HL-60/S4 treated with phorbol 12-myristate 13-acetate at 8.2 ng/mL for 4 days and 3 days (cell line): Measurements from ENCODE around the gene CLDN22.

Experiments
- in situ Hi-C: fragments of 300-500 bp; cut with MboI; formaldehyde crosslinking; loops from 2 replicates; pipeline ENCODE4 v1.15.0; 2022; ENCODE audit warnings: low sequenced_read_pairs

The CLDN22 gene

GRCh38 chr4:183320211-183321059, at the start of gene CLDN22:
CLDN22 (minus strand) TSS chr4:183320276; CDS start chr4:183320218, 58 bp downstream.
- in situ Hi-C loops, result no loop called here

DNA sequence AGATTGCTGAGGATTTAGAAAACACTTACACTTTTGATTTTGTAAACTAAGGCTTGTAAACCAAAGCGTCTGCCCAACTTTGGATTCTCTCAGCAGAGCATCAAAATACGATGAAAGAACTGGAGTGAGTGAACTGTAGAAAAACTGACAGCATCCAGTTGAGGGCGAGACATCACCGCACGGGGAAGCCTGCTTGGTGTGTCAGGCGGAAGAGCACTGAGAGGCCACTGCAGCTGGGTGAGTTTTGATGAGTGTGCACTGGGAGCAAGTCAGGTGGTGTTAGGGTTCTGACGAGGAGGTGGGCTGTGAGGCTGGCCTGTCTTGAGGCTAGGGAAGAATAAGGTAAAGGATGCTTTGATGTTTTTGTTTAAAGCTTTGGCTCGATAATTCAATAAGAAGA, 49.0 kb upstream of the CLDN22 start:
- in situ Hi-C loops, result no loop called here

DNA sequence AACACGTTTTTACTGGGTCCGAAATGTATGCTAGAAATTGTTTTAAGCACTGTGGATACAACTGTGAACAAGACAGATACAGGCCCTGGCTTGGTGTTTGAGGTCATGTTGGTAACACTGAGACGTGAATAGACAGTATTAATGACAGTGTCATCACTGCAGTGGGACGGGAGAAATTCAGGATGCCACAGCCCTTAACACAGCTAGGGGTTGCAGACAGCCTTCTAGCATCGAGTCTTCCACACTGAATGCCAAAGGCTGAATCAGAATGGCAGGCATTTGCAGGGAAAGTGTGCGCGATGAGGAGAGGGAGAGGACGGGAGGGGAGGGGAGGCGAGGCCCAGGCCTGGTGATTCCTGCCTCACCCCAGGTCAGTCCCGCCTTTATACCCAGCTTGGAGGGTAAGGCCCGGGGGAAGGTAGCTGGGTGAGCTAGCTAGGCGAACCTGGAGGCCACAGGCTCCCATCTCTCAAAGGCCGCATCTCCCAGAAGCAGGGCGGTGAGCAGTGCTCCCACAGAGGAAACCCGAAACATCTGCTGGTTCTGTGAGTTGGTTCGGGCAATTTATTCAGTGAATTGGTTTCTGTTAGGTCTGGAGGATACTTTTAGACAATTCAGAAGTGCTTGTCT, 46.2 kb upstream of the CLDN22 start:
- in situ Hi-C loops, result no loop called here

DNA sequence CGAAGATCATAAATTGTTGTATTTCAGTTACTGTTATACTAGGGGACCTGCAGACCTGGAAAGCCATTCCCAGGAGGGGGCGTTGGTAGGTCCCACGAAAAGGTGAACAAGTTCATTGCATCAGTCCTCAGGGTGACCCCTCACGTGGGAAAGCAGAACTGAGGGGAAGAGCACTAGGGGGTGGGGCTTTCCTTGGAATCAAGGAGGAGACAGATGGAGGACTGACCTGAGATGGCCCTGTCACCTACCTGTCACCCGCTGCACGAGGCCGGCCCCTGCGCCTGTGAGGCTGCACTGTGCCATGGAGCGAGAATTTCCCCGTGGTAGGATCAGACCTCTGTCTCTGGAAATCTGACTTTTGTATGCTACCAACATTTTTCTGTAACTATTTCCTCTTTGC, 43.9 kb upstream of the CLDN22 start:
- in situ Hi-C loops, result no loop called here

DNA sequence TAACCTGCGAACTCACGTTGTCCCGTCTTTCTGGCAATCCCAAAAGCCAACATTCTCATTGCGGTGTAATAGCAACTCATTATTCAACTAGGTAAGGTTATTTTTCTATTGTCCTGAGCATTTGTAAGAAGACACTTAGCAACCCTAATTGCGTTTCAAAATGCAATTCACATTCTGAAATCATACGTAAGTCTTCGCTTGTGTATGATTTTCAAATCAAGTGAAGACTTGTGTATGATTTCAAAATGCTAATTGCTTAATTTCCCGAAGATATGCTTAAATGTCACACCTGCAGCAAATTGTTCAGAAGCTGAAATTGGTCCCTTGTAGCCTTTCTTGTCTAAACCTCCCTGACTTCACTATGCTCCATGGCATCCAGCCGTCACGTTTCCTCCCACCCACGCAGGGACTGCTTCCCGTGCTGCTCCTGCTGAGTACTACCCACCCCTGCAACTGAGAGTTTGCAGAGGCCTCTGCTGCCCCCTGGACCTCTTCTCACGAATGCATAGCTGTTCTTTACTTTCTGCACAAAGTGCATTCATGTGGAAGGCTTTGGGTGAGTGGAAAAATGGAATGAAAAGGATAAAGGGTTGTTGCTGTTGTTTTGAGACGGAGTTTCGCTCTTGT, 43.0 kb upstream of the CLDN22 start:
- in situ Hi-C loops, result no loop called here

DNA sequence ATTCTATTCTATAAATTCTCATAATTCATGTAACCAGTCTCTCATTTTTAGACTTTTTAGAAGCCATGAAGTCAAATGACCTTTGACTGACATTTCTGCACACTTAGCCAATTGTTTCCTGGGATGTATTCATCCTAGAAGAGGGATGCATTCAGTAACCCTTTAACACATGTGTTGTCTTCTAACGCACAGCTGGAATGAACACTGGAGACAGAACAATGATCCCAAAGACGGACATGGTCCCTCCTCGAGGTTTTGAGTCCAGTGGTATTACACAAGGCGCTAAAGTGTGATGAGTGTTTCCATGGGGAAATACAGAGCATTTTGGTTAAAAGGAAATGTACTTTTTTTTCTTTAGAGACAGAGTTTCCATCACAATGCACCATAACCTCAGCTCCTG, 42.0 kb upstream of the CLDN22 start:
- in situ Hi-C loops, result no loop called here

DNA sequence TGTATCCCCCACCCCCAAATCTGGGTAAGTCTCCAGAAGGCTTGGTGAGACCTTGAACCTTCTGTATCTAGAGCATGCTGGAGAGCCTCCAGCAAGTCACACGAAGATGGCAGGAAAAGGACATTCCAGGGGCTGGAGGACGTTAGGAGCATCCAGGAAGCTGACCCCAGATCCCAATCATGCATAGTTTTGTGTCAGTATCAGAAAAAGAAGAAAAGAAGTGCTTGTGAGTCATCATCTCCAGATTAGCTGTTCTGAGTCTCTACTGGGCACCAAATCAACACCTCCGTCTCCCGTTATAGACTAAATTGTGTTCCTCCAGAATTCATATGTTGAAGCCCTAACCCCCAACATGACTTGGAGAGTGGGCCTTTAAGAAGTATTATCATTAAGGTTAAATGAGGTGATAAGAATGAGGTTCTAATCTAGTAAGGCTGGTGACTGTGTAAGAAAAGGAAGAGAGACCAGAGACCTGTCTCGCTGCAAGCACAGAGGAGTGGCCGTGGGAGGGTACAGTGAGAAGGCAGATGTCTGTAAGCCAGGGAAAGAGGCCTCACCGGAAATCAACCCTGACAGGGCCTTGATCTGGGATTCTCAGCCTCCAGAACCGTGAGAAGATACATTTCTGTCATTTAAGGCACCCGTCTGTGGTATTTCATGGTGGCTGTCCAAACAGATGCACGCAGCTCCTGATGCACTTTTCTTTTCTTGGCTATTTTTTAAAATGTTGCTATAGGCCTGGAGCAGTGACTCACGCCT, 40.3 kb upstream of the CLDN22 start:
- in situ Hi-C loops, result no loop called here

GRCh38 chr4:183358215-183358755, 38.2 kb upstream of the CLDN22 start:
- in situ Hi-C loops, result no loop called here

DNA sequence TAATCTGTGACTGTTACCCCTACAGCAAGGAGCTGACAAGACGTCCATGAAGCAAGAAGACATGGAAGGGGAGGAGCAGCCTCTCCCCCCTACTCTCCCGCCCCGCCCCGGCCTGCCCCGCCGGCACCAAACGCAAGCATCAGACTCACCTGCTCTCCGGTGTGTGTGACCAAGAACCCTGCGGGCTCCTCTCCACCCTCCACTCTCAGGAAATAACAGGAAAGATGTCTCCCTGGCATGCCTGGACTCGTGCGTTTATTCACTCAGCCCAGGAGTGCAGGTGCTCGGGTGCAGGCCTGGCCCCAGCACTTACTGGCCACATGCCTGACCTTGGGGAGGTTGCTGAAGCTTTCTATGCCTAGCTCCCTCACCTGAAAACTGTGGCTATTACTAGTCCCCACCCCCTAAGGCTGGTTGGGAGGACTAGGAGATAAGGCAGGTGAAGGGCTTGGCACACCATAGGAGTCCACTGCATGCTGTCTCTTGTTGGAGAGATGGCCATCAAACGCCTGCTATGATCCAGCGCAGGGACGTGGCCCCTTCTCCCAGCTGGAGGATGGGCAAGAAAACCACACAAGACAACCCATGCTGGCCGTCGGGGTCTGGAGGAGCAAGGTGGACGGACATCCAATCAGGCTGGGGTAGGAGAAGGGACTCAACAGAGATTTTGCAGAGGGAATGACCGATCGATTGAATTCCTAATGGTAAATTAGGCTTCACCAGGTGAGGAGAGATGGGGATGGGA, 37.0 kb upstream of the CLDN22 start:
- in situ Hi-C loops, result no loop called here

DNA sequence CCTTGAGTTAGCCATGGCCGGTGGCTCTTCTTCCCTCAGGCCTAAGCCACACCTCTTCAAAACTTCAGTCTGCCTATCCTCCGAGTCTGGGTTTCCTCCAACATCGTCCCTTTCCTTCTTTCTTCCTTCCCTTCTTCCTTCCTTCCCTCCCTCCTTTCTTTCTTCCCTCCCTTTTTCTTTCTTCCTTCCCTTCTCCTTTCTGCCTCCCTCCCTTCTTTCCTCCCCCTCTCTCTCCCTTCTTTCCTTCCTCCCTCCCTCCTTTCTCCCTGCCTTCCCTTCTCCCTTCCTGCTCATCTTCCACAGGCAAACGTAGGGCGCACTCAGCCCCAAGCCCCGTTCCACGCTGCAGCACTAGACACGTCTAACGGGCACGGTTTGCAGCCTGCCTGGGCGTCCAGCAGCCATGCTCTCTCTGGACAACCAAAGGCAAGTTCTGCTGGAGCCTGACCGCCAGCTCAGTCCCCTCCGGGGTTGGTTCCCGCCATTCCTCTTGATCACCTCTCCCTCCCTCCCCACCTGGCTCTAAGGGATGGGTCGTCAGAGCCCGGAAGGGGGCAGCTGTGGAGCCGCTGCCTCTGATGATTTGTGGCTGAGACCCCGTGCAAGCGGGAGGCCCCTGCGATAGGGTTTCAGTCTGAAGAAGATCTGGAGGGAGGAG, 36.2 kb upstream of the CLDN22 start:
- in situ Hi-C loops, result no loop called here

DNA sequence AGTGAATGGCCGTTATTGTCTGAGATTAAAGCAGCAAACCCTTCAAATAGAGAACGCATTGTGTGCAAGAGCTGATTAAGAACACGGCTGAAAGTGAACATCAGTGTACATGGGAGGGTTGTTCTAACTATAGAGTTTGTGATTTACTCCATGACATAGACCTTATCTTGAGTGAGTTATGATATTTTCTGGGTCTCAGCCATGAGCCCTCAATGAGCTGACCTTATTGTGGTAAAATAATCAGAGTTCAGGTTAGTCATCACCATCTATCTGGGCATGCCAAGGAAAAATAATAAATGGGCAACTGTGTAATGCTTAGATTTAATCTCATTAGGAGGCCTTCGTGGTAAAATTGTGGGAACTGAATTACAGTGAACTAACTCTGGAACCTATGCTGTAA, 35.3 kb upstream of the CLDN22 start:
- in situ Hi-C loops, result no loop called here

DNA sequence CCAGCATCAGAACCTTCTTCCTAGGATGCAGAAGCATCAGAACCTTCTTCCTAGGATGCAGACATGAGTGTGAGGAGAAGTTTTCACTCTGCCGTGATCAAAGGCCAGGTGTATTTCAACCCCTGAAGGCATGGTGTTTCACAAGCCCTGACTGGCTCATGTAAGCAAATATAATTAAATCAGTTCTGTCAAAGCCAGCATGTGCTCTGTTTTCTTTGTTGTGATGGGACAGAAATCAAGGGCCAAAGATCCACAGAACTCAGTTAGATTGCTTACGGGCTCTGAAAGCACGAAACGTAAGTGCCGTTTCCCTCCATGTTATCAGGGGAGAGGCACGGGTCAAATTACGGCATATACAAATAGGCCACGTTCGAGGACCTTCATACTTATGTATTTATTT, 34.1 kb upstream of the CLDN22 start:
- in situ Hi-C loops, result no loop called here

DNA sequence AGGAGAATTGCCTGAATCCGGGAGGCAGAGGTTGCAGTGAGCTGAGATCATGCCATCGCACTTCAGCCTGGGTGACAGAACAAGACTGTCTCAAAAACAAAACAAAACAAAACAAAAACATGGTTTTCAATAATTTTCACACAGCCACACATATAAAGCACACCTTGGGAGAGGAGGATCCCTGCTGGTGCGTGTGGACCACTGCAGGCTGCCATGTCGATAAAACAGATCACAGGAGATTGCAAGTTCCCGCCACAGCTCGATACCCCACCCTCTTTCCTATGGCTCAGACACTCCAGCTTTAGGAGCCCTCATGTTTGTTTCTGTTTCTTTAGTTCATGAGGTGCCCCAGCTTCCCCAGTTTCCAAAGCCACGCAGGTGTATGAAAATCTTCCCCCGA, 33.5 kb upstream of the CLDN22 start:
- in situ Hi-C loops, result no loop called here

DNA sequence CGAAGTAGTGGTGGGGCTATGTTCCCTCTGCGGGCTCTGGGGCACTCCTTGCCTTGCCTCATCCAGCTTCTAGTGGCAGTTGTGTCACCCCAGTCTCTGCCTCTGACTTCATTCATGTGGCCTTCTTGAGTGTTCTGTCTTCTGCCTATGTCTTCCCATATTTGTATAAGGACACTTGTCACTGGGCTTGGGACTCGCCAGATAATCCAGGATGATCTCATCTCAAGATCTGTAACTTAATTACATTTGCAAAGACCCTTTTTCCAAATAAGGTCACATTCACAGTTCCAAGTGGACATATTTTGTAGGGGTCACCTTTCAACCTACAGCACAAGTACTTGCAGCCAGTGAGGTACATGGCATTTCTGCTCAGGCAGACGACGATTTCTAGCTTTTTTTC, 32.5 kb upstream of the CLDN22 start:
- in situ Hi-C loops, result no loop called here

DNA sequence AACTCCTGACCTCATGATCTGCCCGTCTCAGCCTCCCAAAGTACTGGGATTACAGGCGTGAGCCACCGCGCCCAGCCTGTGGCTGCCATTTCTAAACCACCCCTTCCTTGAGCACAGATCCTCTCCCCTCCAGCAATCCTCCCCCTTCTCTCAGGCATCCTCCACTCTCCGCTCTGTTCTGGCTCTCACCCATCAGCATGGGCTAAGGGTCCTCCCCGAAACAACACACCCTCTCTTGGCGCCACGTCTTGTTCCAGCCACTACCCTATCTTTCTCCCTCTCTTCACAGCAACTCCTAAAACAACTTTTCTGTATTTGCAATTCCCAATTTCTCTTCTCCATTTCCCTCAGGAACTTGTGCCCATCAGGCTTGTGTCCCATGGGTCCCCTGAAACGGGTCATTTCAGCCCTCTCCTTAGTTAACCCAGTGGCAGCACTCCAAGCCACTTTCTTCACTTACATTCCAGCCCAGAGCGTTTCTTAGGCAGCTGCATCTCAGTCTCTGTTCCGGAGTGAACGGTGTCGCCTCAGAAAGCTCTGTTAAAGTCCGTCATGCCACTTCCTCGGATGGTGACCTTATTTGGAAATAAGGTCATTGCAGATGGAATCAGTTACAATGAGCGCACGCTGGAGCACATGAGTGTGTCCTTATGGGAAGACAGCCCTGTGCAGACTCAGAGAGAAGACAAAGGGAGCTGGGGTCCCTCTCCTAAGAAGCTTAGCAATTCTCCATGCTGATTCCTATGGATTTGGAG, 30.4 kb upstream of the CLDN22 start:
- in situ Hi-C loops, result no loop called here

DNA sequence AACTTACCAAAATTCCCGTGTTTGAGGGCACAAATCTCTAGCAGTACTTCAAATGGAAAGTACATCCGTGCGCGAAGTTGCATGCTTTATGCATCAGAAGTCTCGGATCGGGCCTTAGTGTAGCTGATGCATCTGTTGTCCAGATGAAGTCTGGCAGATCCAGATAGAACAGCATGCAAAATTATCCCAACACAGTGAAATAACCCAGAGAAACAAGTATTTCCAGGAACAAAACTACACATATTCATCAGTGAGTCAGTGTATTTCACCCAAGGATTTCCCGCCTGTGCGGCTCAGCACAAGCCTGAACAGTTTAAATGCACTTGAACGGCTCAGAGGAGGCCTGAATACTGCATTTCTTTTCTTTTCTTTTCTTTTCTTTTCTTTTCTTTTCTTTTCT, 29.6 kb upstream of the CLDN22 start:
- in situ Hi-C loops, result no loop called here

GRCh38 chr4:183348706-183349659, 28.9 kb upstream of the CLDN22 start:
- in situ Hi-C loops, result no loop called here

GRCh38 chr4:183348136-183348535, 28.1 kb upstream of the CLDN22 start:
- in situ Hi-C loops, result no loop called here
